Neuronal stem cell (in vitro differentiated cells): ENCODE measurements around the gene HS3ST6.
A peak's percentile ranks its signal among the peaks of the same experiment; 100 is the strongest.

ENCODE experiments used
- DNase-seq: peaks from one replicate; pipeline ENCODE4 v3.0.0-alpha.2; 2013; ENCODE audit warnings: low spot score
- H2AFZ ChIP-seq: one replicate; pipeline ENCODE4 v1.6.1; 2013; ENCODE audit warnings: mild to moderate bottlenecking, low read length, inconsistent platforms
- H2AK5ac ChIP-seq: 2 replicates; pipeline ENCODE4 v1.6.1; 2013; ENCODE audit warnings: low read depth, mild to moderate bottlenecking, inconsistent platforms, low read length, moderate library complexity, mixed read lengths
- H2BK120ac ChIP-seq: 2 replicates; pipeline ENCODE4 v1.6.1; 2013; ENCODE audit warnings: low read depth, mild to moderate bottlenecking, inconsistent platforms, low read length, moderate library complexity, mixed read lengths
- H2BK12ac ChIP-seq: one replicate; pipeline ENCODE4 v1.6.1; 2013; ENCODE audit warnings: low read length, inconsistent platforms
- H2BK15ac ChIP-seq: 2 replicates; pipeline ENCODE4 v1.6.1; 2013; ENCODE audit warnings: mild to moderate bottlenecking, low read length, inconsistent platforms, mixed read lengths
- H2BK5ac ChIP-seq: one replicate; pipeline ENCODE4 v1.6.1; 2013; ENCODE audit warnings: inconsistent platforms, mild to moderate bottlenecking, low read length, moderate library complexity
- H3K14ac ChIP-seq: one replicate; pipeline ENCODE4 v1.6.1; 2013; ENCODE audit warnings: low read length, inconsistent platforms
- H3K18ac ChIP-seq: 2 replicates; pipeline ENCODE4 v1.6.1; 2013; ENCODE audit warnings: low read length, inconsistent platforms
- H3K23ac ChIP-seq: 2 replicates; pipeline ENCODE4 v1.6.1; 2013; ENCODE audit warnings: low read depth, mild to moderate bottlenecking, mixed read lengths, low read length, inconsistent platforms; ENCODE audit not compliant: poor library complexity
- H3K27ac ChIP-seq: replicated peaks from 3 replicates; pipeline ENCODE4 v1.5.1; 2013; ENCODE audit warnings: low read length, inconsistent platforms
- H3K27me3 ChIP-seq, 3 experiments: 2 replicates each; pipeline ENCODE4 v1.6.1; 2013; ENCODE audit warnings: low read length in 3 of 3, mild to moderate bottlenecking in 2 of 3, inconsistent platforms in 1 of 3, low read depth in 1 of 3, mixed read lengths in 1 of 3, moderate library complexity in 1 of 3; ENCODE audit not compliant: control insufficient read depth in 3 of 3, insufficient read depth in 3 of 3
- H3K36me3 ChIP-seq, 2 donors: replicated peaks in 1 of 2; 2 replicates each; pipeline ENCODE4 v1.6.1; 2013; ENCODE audit warnings: low read length in 2 of 2; ENCODE audit not compliant: control insufficient read depth in 2 of 2, insufficient read depth in 2 of 2
- H3K4ac ChIP-seq: 2 replicates; pipeline ENCODE4 v1.6.1; 2013; ENCODE audit warnings: inconsistent platforms, mild to moderate bottlenecking, low read length, moderate library complexity
- H3K4me1 ChIP-seq, 2 donors: 1 replicate in 1 of 2; 2 replicates in 1 of 2; pipeline ENCODE4 v1.6.1; 2013; ENCODE audit warnings: low read length in 2 of 2, low read depth in 1 of 2; ENCODE audit not compliant: control insufficient read depth in 2 of 2, insufficient read depth in 1 of 2
- H3K4me2 ChIP-seq: one replicate; pipeline ENCODE4 v1.6.1; 2013; ENCODE audit warnings: mild to moderate bottlenecking, low read length, inconsistent platforms; ENCODE audit not compliant: insufficient read depth, poor library complexity, severe bottlenecking
- H3K4me3 ChIP-seq, 2 donors: 2 replicates each; pipeline ENCODE4 v1.5.1; 2013; ENCODE audit warnings: low read length in 2 of 2, mild to moderate bottlenecking in 2 of 2, inconsistent platforms in 1 of 2, moderate library complexity in 1 of 2
- H3K79me1 ChIP-seq: one replicate; pipeline ENCODE4 v1.6.1; 2013; ENCODE audit warnings: low read depth, mild to moderate bottlenecking, inconsistent platforms, low read length, moderate library complexity
- H3K9ac ChIP-seq: one replicate; pipeline ENCODE4 v1.6.1; 2013; ENCODE audit warnings: mild to moderate bottlenecking, low read depth, low read length, inconsistent platforms; ENCODE audit not compliant: poor library complexity
- H3K9me3 ChIP-seq, 2 donors: replicated peaks in 1 of 2; 2 replicates each; pipeline versions ENCODE3 to v1.6.1; 2013; ENCODE audit warnings: low read length in 2 of 2, mild to moderate bottlenecking in 2 of 2, inconsistent platforms in 1 of 2, low read depth in 1 of 2, mixed read lengths in 1 of 2, moderate library complexity in 1 of 2; ENCODE audit not compliant: control insufficient read depth in 2 of 2, insufficient read depth in 1 of 2
- H4K8ac ChIP-seq: one replicate; pipeline ENCODE4 v1.6.1; 2013; ENCODE audit warnings: low read depth, mild to moderate bottlenecking, inconsistent platforms, low read length, moderate library complexity
- H4K91ac ChIP-seq: one replicate; pipeline ENCODE4 v1.6.1; 2013; ENCODE audit warnings: low read length, low read depth, mild to moderate bottlenecking, inconsistent platforms; ENCODE audit not compliant: poor library complexity
- WGBS, 2 donors: extraction: QIAGEN DNeasy Blood & Tissue Kit; methylation state at CpG; one replicate each; pipeline ENCODE4 v1.1.7; 2013; ENCODE audit warnings: missing lambda C conversion rate in 2 of 2, mixed read lengths in 1 of 2; ENCODE audit not compliant: insufficient read length in 2 of 2, insufficient replicate concordance in 1 of 2; ENCODE audit errors: extremely low coverage in 2 of 2; 5-methylcytosine and 5-hydroxymethylcytosine counted together

The HS3ST6 gene

GRCh38 chr16:1919327-1919998 lies 1.2 kb upstream of the HS3ST6 start:
- Histone ChIP-seq H3K9me3 (peaks cover 0 to 3% of the 10 kb centered on the region in 2 donors), H2BK5ac (no peak overlapping the region), H3K4ac (no peak overlapping the region), H4K91ac (no peak overlapping the region), H2AK5ac (peak overlapping the region; percentile 97), H3K27me3 (peaks cover 26 to 89% (median 59%) of the 10 kb centered on the region in 3 experiments), H2BK120ac (peak overlapping the region; percentile 56), H3K9ac (no peak overlapping the region), H2BK12ac (no peak overlapping the region), H3K14ac (peak overlapping the region; percentile 40), H3K36me3 (no peaks in the 10 kb centered on the region), H3K79me1 (peaks cover 1% of the 10 kb centered on the region), H3K4me2 (no peak overlapping the region), H4K8ac (no peak overlapping the region), H3K18ac (peak overlapping the region; percentile 84), H3K27ac (no peak overlapping the region), H2AFZ (no peak overlapping the region), H3K23ac (peak overlapping the region; percentile 28), H2BK15ac (peak overlapping the region; percentile 79), H3K4me1 (peaks cover 18 to 45% of the 10 kb centered on the region in 2 donors), H3K4me3 (no peak overlapping the region)
- DNase-seq, result no peak
- no CpG with 5 or more reads among the region's 30 CpGs for WGBS, 2 donors

DNA sequence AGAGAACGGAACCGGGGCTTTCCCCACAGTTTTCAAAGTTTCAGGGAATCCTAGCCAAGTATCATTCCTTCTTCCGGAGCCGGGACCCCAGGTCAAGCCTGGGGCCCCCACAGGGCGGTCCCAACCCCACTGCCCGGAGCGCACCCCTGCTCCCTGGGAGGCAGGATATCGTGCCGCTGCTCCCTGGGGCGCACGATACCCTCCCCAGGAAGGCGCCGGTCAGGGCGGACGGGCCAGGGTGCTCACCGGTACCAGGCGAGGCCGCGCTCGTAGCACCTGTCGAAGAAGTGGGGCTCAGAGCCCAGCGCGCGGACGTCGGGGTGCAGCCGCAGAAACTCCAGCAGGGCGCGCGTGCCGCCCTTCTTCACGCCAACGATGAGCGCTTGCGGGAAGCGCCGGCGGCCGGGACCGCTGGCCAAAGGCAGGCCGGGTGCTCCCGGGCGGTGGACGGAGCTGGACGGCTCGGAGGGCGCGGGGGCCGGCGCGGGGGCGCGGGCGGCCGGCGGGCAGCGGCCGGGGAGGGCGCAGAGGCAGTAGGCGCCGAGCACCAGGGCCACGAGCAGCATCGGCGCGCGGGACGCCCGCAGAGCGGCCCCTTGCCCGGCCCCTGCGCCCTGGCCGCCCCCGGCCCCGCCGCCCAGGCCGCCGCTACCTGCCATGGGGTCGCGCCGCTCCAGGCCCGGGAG lies 407 bp downstream of the HS3ST6 start:
- Histone ChIP-seq H2AK5ac (peak overlapping the region; percentile 99), H3K27ac (no peak overlapping the region), H3K18ac (peak overlapping the region; percentile 86), H3K4ac (no peak overlapping the region), H3K9ac (peak overlapping the region; percentile 34), H4K8ac (no peak overlapping the region), H2AFZ (peak overlapping the region; percentile 68), H2BK15ac (peak overlapping the region; percentile 6), H2BK5ac (no peak overlapping the region), H3K36me3 (no peaks in the 10 kb centered on the region), H3K27me3 (peaks cover 26 to 89% (median 49%) of the 10 kb centered on the region in 3 experiments), H2BK120ac (no peak overlapping the region), H3K14ac (no peak overlapping the region), H4K91ac (no peak overlapping the region), H3K4me1 (peaks cover 18 to 40% of the 10 kb centered on the region in 2 donors), H3K4me3 (peak overlapping the region in 1 of 2 donors; percentile 67), H3K79me1 (peaks cover 5% of the 10 kb centered on the region), H3K4me2 (peak overlapping the region; percentile 89), H2BK12ac (peak overlapping the region; percentile 75), H3K9me3 (no peaks in the 10 kb centered on the region), H3K23ac (peak overlapping the region; percentile 82)
- no CpG with 5 or more reads among the region's 81 CpGs for whole genome bisulfite sequencing, 2 donors
- DNase-seq, result no peak

DNA sequence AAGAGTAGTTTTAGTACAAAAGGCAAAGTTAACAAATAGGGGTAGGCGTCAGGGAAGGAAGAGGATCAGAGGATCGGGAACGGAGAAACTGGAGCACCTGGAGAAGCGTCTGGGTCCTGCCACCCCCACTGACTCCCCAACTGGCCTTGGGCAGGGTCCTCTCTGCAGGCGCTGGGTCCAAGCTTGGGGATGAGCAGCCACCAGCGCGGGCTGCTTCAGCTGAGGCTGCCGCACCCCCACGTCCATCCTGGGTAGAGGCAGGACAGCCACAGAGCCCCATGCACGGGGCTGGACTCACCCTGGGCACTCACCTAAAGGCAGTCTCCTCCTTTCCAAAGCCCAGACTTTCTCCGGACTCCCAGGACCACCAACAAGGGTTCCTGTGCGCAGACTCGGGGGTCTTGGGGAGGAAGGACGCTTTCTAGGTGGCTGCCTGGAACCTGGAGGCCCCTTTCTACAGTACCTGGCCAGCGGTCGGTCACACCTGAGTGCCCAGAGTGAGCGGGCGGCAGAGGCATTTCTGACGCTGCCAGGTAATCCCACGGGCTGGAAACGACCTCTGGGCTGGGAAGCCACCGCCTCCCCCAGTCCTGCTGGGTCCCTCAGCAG lies 1.1 kb downstream of the HS3ST6 start:
- H3K4me1 ChIP-seq, result peaks cover 18 to 40% of the 10 kb centered on the region in 2 donors
- H2AK5ac ChIP-seq, result peak overlapping the region; percentile 16
- no peak overlapping the region for H3K9ac ChIP-seq
- H3K23ac ChIP-seq, result peak overlapping the region; percentile 82
- no peak overlapping the region for H4K8ac ChIP-seq
- no peak overlapping the region for H4K91ac ChIP-seq
- H2BK12ac ChIP-seq, result no peak overlapping the region
- no peak overlapping the region for H3K4ac ChIP-seq
- H3K4me3 ChIP-seq, result no peak overlapping the region
- no peak overlapping the region for H2AFZ ChIP-seq
- H2BK5ac ChIP-seq, result no peak overlapping the region
- peaks cover 5% of the 10 kb centered on the region for H3K79me1 ChIP-seq
- H2BK15ac ChIP-seq, result peak overlapping the region; percentile 6
- H3K9me3 ChIP-seq, result no peaks in the 10 kb centered on the region
- no peak overlapping the region for H2BK120ac ChIP-seq
- H3K18ac ChIP-seq, result peak overlapping the region; percentile 78
- WGBS, 2 donors, result no CpG with 5 or more reads among the region's 22 CpGs
- H3K27ac ChIP-seq, result no peak overlapping the region
- H3K36me3 ChIP-seq, result no peaks in the 10 kb centered on the region
- no peak overlapping the region for H3K14ac ChIP-seq
- DNase-seq, result no peak
- H3K27me3 ChIP-seq, result peaks cover 26 to 87% (median 46%) of the 10 kb centered on the region in 3 experiments
- H3K4me2 ChIP-seq, result peak overlapping the region; percentile 89

DNA sequence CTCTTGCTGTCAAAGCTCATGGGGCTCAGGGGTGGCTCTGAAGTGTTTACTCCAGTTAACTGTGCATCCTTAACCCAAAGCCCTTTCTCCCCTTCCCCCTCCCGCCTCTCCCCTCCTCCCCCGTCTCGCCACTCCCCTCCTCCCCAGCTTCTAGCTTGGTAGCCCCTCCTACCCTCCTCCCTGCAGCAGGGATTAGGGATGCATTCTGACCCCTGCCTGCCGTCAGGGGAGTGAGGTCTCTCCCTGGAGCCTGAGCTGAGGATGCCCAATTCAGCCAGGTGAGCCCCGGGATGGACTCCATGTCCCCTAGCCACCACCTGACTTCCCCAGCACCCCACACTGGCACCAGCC lies 1.6 kb downstream of the HS3ST6 start:
- no peak overlapping the region for H3K4me3 ChIP-seq
- H2BK5ac ChIP-seq, result no peak overlapping the region
- H3K4me2 ChIP-seq, result no peak overlapping the region
- no peak overlapping the region for H2BK15ac ChIP-seq
- WGBS, 2 donors, result no CpG with 5 or more reads among the region's 5 CpGs
- peaks cover 5% of the 10 kb centered on the region for H3K79me1 ChIP-seq
- no peak overlapping the region for H3K14ac ChIP-seq
- peak overlapping the region; percentile 85 for H2AK5ac ChIP-seq
- H2BK12ac ChIP-seq, result no peak overlapping the region
- H3K27me3 ChIP-seq, result peaks cover 26 to 89% (median 45%) of the 10 kb centered on the region in 3 experiments
- no peaks in the 10 kb centered on the region for H3K36me3 ChIP-seq
- no peak overlapping the region for H3K23ac ChIP-seq
- peaks cover 18 to 40% of the 10 kb centered on the region in 2 donors for H3K4me1 ChIP-seq
- H3K4ac ChIP-seq, result no peak overlapping the region
- no peaks in the 10 kb centered on the region for H3K9me3 ChIP-seq
- H2AFZ ChIP-seq, result no peak overlapping the region
- H3K18ac ChIP-seq, result no peak overlapping the region
- no peak overlapping the region for H4K8ac ChIP-seq
- H3K9ac ChIP-seq, result no peak overlapping the region
- H3K27ac ChIP-seq, result no peak overlapping the region
- no peak overlapping the region for H4K91ac ChIP-seq
- H2BK120ac ChIP-seq, result no peak overlapping the region
- DNase-seq, result no peak
